Mesothelial cell of epicardium (in vitro differentiated cells): ENCODE data around the gene ANP32A. TPM values are rescaled to one million over a fixed set of nuclear protein-coding genes. Genes with fewer than 3 reads are reported as not detected.

ENCODE experiments used
- DNase-seq, 2 experiments: peaks; one replicate each; pipeline ENCODE4 v3.0.0; 2021; ENCODE audit warnings: low spot score in 2 of 2; ENCODE audit not compliant: unreplicated experiment in 2 of 2
- H3K27ac Mint-ChIP-seq: 2 replicates; pipeline ENCODE4 v1.8.0; 2021; ENCODE audit warnings: mixed read lengths
- H3K27me3 Mint-ChIP-seq: 2 replicates; pipeline ENCODE4 v1.8.0; 2021; ENCODE audit warnings: low read depth, mixed read lengths
- H3K36me3 Mint-ChIP-seq: 2 replicates; pipeline ENCODE4 v1.8.0; 2021; ENCODE audit warnings: mixed read lengths
- H3K4me1 Mint-ChIP-seq: 2 replicates; pipeline ENCODE4 v1.8.0; 2021; ENCODE audit warnings: mixed read lengths
- H3K4me3 Mint-ChIP-seq: 2 replicates; pipeline ENCODE4 v1.8.0; 2021; ENCODE audit warnings: mild to moderate bottlenecking, moderate library complexity, mixed read lengths
- H3K9me3 Mint-ChIP-seq: 2 replicates; pipeline ENCODE4 v1.8.0; 2021; ENCODE audit warnings: mixed read lengths
- total RNA-seq: library from RNA; stranded (reverse); gene quantifications from 3 replicates; pipeline ENCODE4 v1.2.1, GENCODE V29; 2021
- TF ChIP-seq, protein P1 (sequence below): fragments of 200-600 bp; sonication (generic); IDR thresholded peaks from one replicate; pipeline ENCODE4 v1.5.0; 2021; ENCODE audit warnings: antibody characterized with exemption; ENCODE audit not compliant: unreplicated experiment

The ANP32A gene
- total RNA-seq, 1 donor from 2014 or later, result 183 TPM

DNA sequence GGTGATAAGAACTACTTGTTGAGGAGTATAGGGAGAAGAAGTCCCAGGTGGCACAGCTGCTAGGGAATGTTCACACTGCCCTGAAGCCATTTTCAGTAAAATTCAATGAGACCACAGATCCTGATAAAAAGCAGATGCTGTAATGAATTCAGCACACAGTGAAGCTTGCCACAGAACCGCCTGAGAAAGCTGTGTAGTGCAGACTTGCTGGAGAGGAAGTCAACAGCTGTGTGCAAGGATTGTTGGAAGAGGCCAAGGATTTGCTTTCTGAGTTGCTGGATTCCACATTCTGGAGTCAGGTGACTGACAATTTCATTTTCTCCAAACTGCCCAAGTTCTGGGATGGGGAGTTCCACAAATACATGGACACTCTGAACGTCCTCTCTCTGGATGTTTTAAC is 70.9 kb downstream of the ANP32A start:
- H3K4me1 Mint-ChIP-seq, result no peaks in the 10 kb centered on the region
- DNase-seq, result no peak
- H3K36me3 Mint-ChIP-seq, result no peaks in the 10 kb centered on the region
- TF ChIP-seq, protein P1, sequence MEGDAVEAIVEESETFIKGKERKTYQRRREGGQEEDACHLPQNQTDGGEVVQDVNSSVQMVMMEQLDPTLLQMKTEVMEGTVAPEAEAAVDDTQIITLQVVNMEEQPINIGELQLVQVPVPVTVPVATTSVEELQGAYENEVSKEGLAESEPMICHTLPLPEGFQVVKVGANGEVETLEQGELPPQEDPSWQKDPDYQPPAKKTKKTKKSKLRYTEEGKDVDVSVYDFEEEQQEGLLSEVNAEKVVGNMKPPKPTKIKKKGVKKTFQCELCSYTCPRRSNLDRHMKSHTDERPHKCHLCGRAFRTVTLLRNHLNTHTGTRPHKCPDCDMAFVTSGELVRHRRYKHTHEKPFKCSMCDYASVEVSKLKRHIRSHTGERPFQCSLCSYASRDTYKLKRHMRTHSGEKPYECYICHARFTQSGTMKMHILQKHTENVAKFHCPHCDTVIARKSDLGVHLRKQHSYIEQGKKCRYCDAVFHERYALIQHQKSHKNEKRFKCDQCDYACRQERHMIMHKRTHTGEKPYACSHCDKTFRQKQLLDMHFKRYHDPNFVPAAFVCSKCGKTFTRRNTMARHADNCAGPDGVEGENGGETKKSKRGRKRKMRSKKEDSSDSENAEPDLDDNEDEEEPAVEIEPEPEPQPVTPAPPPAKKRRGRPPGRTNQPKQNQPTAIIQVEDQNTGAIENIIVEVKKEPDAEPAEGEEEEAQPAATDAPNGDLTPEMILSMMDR, result no peak
- H3K9me3 Mint-ChIP-seq, result peaks cover 10% of the 10 kb centered on the region
- H3K27ac Mint-ChIP-seq, result no peak overlapping the region
- no peak overlapping the region for H3K4me3 Mint-ChIP-seq
- H3K27me3 Mint-ChIP-seq, result no peaks in the 10 kb centered on the region

DNA sequence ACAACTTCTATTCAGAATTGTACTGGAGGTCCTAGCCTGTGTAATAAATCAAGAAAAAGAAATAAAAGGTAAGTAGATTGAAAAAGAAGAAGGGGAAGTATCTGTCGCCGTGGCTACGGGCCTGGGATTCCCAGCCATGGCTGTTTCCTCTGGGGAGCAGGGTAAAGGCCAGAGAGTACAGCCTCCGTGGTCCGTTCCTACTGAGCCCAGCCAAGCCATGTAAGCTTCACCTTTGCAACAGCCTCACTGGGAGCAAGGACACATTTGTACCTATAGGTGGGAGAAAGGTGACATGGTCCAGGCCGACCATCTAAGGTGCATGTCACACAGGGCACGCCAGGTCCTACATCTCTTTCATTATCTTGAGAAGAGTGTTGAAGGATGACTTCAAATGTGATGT is 71.3 kb downstream of the ANP32A start:
- H3K27me3 Mint-ChIP-seq, result no peaks in the 10 kb centered on the region
- no peaks in the 10 kb centered on the region for H3K4me1 Mint-ChIP-seq
- H3K36me3 Mint-ChIP-seq, result no peaks in the 10 kb centered on the region
- DNase-seq, result no peak
- H3K4me3 Mint-ChIP-seq, result no peak overlapping the region
- TF ChIP-seq, protein P1, result no peak
- H3K27ac Mint-ChIP-seq, result no peak overlapping the region
- H3K9me3 Mint-ChIP-seq, result peaks cover 10% of the 10 kb centered on the region

DNA sequence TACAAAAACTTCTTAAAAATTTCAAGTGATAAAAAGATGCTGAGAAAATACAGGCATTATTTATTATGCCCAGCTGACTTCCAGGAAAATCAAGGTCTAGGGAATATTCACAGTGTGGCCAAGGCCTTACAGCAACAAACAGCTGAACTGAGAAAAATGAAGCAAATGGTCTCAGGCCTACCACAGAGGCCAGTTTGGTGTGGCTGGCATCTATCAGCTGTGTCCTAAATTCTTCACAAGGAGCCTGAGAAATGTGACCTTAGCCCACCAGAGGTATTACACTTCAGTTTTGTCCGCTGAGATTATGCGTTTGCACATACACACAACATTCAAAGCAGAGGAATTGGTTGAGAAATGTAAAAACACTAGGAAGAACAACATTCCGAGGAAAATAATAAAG is 77.4 kb downstream of the ANP32A start:
- Mint-ChIP-seq H3K27ac (no peak overlapping the region), H3K27me3 (no peaks in the 10 kb centered on the region)
- TF ChIP-seq, protein P1, result no peak

DNA sequence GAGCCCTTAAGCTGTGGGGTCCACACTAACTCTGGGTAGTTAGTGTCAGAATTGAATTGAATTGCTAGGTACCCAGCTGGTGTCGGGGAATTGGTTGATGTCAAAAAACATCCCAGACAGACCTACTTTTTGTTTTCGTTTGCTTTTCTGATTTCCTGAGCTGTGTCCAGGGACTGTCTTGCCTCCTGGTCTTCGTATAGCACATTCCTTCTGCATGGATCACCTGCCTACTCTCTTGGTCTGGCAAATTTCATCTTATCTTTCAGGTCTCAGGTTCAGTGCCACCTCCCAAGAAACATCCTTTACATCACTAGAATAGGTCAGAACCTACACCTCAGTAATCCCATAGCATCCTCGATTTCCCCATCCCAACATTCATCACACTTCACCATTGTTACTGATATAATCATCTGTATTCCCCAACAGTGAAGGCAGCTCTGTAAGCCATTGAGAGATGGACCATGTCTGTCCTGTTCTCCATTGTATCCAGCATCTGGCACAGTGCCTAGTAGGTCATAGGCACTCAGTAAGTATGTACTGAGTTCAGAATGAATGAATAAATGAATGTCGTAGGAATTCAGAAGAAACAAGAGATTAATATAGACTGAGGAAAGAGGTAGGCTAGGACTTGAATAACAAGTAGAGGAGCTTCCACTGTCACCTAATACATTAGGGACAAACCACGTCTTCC is 81.2 kb downstream of the ANP32A start:
- no peak overlapping the region for H3K4me3 Mint-ChIP-seq
- no peak for DNase-seq
- H3K9me3 Mint-ChIP-seq, result no peaks in the 10 kb centered on the region
- TF ChIP-seq, protein P1, result no peak
- H3K27me3 Mint-ChIP-seq, result no peaks in the 10 kb centered on the region
- no peak overlapping the region for H3K27ac Mint-ChIP-seq
- no peaks in the 10 kb centered on the region for H3K4me1 Mint-ChIP-seq
- H3K36me3 Mint-ChIP-seq, result no peaks in the 10 kb centered on the region

More for the DNA sequence above, 77.4 kb downstream of the ANP32A start:
- no peak for DNase-seq
- H3K4me1 Mint-ChIP-seq, result no peaks in the 10 kb centered on the region
- no peaks in the 10 kb centered on the region for H3K36me3 Mint-ChIP-seq
- no peak overlapping the region for H3K4me3 Mint-ChIP-seq
- H3K9me3 Mint-ChIP-seq, result no peaks in the 10 kb centered on the region

DNA sequence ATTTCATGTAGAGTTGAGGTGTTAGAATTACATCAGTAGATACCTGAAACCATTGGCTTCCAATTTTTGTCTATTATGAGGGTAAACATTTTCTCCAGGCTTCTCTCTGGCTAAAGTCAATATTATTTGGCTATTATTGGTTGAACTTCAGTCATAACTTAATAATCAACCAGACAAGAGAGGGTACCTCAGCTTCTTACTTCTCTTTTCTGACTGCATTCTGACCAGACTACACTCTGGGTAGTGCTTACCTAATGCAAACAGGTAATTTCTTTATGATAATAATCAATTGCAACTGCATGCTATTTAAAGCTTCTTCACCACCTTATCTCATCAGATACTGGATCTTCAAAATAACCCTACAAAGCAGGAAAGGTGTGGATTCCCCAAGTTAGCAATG is 85.1 kb downstream of the ANP32A start:
- DNase-seq, result no peak
- Mint-ChIP-seq H3K4me3 (no peak overlapping the region), H3K36me3 (no peaks in the 10 kb centered on the region), H3K27ac (no peak overlapping the region), H3K27me3 (no peaks in the 10 kb centered on the region), H3K9me3 (no peaks in the 10 kb centered on the region), H3K4me1 (peaks cover 21% of the 10 kb centered on the region)
- TF ChIP-seq, protein P1, result no peak
